NCI-H526 treated with DMSO at 0.1 percent for 48 hours (cell line): ENCODE results near the gene LHPP.
"Not testable (repeated sequence)": the region's sequence is repeated elsewhere in the genome, so short reads cannot be mapped to it uniquely, and the experiment has no call there.

Source experiments
- DNase-seq: peaks from one replicate; lab custom pipeline; 2025; lab: John Stamatoyannopoulos, UW

LHPP gene

DNA sequence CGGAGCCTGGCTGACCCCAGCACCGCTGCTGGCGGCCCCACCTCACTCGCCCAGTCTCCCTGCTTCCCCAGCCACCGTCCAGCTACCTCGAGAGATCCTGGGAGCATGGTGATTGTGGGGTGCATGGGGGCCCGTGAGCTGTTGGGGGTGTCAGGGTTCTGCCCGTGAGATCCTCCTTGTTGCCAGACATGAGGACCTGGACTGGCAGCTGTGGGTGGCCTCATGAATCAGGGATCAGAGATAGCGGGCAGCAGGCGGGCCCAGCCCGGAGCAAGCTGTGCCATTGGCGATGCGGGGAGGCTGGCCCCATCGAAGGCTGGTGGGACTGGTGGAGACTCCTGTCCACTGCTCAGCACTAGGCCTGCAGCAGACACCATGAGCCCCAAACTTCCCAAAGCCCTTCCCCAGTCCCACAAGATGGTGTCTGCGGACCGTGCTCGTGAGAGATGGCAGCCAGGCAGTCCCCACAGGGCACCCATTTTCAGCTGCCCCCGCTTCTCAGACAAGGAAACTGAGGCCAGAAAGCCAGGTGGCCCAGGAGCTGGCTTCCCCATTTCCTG, 75.6 kb downstream of the LHPP start:
- DNase-seq = no peak

DNA sequence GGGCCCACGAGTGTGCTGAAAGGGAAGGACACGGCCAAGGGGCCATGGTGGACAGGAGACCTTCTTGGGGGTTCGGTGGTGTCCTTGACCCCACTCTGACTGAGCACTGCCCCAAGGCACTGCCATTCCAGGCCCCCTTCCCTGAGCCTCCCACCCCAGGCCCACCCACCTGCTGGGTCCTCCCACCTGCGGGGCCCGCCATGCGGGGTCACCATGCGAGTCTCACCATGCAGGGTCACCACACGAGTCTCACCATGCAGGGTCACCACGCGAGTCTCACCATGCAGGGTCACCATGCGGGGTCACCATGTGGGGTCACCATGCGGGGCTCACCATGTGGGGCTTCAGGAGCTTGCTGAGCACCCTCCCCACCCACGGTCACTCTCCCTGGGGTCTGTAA, 76.3 kb downstream of the LHPP start:
- DNase-seq = no peak

DNA sequence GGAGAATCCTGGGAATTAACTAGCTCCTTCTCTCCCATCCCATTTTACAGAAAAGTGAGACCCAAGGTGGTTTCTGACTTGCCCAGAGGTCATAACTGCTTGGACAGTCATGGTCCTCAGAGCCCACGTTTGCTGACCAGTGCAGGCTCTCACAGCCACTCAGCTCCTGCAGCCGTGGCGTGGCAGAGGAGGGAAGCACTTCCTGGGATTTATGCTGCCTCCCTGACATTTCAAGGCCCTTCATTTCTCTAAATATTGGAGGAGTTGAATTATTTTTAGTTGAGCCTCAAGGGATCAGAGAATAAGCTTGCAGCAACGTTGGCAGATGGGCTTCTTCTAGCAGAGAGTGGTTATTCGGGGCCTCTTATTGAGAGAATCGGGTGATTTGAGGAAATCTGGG, 77.1 kb downstream of the LHPP start:
- DNase-seq = no peak

DNA sequence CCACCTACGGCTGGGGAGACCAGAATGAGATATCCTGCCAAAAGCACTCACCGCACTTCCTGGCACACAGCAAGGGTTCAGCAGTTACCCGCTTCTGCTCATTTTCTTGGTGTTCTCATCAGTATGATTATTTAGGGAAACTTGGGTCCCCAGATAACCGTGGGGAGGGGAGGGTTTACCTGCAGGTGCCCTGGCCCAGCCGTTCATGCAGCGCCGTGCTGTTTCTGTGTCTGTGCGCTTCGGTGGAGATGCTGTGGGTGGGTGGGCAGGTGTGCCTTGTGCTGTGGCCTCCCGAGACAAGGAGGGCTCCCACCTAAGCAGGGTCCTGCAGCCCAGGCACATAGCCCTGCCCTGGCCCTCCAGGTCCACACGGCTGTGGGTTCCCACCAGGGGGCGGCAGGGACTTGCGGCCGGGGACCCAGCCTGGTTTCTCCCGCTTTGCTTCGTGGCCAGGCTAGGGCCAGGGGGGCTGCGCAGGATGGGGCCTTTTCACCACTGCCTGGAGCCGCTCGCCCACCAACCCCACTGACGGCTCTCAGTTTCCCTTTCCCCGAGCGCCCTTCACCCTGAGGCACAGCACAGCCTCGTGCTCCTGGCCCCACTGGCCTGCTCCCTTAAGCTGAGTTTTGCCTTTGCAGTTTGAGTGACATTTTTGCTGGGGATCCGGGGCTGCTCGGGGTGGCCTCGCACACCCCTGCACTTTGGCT, 78.5 kb downstream of the LHPP start:
- no peak for DNase-seq

DNA sequence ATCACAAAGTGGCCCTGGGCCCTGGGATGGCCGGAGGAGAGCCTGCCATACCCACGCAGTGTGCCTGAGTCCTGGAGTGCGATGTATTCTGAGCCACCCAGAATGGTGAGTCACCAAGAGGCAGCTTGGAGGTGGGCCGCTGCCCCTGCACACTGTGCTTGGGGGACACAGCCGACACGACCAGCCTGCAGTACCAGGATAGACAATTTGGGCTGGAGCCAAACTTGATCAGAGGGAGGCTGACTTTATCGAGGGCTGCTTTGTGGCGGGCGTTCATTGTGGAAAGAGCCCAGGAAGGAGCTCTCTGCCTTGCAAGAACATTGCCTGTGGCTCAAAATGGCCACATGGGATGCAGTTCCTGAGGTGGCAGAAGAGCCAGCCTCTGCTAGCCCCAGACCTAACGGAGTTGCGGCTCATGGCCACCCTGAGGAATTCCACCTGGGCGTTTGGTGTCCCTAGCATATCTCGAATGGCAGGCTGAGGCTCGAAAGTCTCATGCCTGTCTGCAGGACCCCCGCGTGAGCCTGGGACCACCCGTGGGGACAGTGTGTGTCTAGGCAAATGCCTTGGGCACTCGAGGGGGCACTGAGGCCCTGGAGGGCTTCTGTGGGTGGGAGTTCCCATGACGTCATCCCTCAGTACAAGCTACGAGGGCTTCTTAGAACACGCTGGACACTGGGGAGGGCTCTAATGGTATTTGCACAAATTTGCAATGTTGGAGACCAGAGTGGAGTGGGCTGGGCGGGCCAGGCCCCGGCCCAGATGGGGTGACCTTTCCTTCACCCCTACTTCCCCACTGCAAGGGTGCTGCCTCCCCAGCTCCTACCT, 79.7 kb downstream of the LHPP start:
- DNase-seq = no peak

DNA sequence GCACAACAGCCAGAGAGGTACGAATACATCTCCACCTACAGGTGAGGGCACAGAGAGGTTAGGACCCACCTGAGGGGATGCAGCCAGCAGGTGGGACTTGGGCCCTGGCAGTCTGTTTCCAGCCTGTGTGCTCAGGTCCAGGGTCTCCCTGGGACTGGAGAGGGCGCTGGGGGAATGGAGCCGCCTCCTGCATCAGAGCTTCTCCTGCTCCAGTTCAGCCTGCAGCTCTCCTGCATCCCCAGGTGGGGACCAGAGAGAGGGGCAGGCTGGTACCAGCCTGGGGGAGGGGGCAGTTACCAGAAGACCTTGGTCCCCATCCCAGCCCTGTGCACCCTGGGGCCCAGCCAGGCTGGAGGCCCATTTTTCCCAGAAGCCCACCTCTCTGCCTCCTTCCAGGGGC, 80.7 kb downstream of the LHPP start:
- no peak for DNase-seq

DNA sequence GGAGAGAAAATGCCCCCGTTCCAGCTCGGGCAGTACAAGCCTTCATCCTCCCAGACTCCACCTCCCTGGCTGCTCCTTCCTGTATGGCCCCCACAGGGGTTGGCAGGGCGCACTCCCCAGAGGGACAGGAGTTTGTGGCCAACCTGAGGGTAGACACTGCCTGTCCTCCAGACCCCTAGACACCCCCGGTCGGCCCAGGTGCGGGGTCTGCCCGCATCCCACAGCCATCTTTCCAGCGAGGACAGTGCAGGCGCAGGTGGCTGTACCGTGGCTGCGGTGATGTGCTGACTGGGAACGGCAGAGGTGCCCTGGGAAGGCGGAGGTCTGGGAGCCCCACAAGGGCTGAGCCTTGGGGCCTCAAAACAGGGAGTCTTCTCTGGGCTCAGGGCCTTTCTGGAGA, 81.5 kb downstream of the LHPP start:
- no peak for DNase-seq

DNA sequence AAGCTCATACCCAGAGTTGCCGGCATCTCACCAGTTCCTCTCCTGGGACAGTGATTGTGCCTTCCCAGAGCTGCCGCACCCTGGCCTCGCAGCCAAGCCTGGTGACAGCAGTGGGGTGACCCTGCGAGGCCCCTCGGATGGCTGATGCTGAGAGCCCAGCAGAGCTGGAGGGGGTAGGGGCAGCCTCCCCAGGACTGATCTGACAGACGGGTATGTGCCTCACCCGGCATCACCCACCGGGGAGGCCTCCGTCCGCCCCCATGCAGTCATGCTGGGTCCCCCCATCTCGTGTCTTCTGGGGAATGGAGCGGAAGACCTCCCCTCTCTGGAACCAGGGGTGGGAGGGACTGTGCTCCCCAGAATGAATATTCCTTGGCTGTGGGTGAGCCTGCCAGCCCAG, 82.3 kb downstream of the LHPP start:
- DNase-seq = no peak

DNA sequence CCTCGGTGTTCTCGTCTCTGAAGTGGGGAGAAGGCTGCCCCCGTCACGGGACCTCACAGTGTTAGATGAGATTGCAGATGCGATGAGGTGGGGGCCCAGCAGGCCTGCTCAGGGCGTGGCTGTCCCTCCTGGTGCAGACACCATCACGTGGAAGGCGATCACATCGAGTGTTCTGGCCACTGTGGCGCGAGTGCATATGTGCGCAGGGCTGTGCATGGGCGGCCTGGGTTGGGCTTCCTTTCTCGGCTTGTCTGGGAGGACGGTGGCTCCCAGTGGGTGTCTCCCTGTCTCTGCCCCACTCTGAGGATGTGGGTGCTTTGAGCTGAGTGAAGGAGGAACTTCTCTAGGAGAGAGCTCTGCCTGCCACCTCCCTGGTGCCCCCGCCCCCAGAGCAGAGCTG, 83.1 kb downstream of the LHPP start:
- DNase-seq = no peak

DNA sequence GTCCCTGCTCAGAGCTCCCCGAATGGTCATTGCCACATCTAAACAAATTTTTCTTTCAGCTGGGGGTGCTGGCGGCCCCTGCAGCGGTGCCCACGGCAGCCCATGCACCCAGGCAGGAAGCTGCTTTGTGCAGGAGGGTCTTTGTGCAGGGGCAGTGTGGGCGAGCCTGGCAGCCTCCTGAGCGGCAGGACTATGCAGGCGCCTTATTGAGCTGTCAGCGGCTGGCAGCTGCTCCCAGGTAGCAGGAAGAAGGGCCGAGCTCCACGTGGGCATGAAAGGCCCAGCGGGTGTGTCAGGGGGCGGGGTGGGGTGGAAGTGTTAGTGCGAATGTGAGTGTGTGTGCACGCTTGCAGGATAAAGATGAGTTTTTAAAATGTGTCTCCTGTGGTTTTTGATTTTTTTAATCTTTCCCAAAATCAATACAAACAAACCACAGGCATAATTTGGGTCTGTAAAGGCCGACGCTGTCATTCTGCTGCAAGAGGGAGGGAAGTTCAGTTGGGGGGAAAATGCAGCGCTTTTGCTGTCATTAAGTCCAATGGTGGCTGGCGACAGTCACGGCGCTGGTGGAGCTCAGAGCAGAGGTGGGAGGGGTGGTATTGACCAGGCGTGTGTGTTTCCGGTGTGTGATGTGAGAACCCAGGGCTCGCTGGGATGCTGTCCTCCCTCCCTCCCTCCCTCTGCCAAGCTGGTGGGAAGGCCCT, 83.9 kb downstream of the LHPP start:
- DNase-seq = no peak

DNA sequence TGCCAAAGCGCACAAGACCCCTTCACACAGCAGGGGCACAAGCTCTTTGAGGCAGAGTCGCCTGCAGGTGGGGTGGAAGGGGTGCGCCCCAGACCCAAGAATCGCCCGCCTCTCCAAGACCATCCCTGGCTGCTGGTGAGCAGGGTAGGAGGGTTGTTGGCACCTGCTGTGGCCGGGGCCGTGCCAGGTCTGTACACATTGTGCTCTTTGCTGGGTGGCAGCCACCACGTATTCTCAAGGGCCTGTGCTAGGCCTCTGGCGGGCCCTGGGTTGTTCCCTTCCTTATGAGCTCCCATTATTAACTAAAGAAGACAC, 84.4 kb downstream of the LHPP start:
- DNase-seq = no peak

DNA sequence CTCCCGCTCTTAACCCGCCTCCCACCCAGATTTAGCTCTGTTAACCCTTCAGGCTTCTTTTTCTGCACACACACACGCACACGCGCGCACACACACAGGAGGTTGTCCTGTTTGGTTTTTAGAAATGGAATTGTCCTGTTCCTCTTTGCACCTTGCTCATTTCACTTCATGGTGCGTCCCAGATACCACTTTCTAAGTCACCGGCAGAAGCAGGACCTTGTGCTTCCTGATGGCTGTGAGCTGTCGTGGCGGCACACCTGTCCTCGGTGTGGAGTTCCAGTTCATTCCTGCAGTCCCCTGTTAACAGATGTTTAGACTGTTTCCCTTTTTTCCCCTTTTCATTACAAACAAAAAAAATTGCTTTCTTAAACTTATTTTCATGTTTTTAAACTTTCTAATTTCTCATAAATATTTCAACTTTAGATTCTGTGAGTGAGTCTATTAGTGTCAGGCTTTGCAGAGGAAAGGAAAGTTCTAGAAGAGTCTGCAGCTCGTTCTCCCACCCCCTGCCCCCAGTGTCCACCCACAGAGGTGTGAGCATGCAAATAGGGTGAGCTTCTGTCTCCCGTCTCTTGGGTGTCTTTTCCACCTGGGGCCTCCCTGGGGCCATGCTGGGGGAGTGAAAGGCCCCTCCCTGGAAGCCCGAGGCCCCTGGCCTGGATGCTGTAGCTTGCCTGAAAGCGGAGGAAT, 85.5 kb downstream of the LHPP start:
- no peak for DNase-seq

DNA sequence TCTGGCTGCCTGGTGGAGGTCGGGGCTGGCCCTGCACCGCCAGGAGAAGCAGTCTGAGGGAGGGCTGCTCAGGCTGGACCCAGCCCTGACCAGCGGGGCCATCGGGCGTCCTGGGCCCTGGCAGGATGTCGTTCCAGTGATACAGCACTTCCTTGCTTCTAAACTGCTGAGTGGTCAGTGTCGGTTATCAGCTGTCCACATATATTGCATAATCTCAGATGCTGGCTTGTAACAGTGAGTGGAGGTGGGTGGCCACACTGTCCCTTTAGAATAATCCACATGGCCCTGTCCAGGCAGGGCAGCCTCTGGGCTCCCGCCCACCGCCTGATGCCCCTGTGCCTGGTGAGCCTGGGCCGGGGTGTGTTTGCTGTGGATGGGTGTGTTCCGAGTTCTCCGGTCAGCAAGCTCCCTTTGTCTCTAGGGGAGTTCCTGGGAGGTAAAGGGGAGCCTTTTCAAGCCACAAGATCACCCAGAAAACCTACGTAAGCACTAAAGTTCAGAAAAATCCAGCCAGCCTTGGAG, 86.1 kb downstream of the LHPP start:
- no peak for DNase-seq

DNA sequence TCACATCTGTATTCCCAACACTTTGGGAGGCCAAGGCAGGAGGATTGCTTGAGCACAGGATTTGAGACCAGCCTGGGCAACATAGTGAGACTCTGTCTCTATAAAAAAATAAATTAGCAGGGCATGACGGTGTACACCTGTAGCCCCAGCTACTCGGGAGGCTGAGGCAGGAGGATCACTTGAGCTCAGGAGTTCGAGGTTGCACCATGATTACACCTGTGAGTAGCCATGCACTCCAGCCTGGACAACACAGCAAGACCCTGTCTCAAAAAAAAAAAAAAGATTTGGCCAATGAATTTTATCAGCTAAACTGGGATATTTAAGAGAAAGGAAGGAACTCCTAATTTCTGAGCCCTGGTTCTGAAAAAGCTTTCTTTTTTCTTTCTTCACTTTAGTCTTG, 87.5 kb downstream of the LHPP start:
- DNase-seq = not testable (repeated sequence)

DNA sequence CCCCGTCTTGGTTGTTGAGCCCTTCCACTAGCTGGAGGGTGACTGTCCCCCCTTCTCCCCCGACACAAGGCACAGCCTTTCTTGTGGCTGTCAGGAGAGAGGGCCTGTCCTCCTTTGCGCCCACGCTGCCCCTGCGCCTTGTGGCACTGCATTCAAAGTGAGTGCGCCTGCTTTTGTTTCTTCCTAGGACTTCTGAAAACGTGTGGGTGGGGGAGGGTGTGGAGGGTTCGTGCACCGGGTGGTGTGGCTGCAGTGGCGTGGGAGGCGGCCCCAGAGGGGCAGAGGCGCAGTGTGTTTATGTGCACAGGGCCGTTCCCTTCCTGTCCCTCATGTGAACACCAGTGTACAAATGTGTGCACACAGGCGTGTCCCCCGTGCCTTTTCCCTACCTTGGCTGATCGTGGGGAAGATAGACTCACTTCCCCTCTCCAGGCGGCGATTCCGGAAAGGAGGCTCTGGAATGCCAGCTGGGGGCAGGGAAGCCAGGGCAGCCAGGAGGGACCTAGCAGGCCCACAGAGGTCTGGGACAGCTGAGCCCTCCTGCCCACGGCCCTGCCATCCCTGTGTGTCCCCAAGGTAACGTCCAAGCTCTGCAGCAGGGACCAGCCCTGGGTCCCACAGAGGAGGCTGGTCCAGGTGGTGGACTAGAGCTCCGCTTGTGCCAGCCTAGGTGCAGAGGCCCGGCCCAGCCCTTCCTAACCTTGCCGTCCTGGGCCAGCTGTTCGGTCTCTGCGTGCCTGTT, 88.8 kb downstream of the LHPP start:
- DNase-seq = no peak

DNA sequence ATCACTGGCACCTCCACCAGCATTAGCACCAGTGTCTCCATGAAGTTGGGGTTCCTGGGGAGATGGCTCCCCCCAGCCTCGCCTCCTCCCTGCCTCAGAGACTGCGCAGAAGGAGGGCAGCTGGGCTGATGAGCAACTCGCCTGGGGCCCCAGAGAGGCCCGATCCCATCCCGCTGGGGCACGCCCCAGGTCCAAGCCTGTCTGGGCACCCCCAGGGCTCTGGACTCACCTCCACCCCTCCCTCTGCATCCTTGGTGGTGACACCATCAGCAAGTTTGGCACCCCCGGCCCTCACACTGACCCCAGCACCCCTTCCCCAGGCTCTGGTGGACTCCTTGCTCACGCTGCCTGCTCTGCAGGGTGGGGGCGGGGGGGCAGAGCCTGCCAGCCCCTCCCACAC, 89.5 kb downstream of the LHPP start:
- DNase-seq = no peak

DNA sequence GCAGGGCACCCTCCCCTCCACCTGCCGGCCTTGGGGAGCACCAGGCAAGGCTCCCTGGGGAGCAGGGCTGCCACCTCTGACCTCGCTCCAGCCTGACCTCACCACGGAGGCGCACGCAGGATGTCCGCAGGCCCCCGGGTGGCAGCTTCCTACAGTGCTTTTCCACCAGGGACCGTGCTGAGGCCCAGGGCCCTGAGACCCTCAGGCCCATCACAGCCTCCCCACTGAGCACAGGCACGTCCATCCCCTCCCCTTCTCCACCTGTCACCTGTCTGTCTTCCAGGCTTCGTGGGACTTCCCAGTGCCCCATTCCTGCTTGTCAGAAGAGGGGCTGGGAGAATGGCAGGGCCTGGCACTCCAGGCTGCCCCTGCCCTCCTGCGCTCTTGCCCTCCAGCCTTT, 90.1 kb downstream of the LHPP start:
- no peak for DNase-seq

DNA sequence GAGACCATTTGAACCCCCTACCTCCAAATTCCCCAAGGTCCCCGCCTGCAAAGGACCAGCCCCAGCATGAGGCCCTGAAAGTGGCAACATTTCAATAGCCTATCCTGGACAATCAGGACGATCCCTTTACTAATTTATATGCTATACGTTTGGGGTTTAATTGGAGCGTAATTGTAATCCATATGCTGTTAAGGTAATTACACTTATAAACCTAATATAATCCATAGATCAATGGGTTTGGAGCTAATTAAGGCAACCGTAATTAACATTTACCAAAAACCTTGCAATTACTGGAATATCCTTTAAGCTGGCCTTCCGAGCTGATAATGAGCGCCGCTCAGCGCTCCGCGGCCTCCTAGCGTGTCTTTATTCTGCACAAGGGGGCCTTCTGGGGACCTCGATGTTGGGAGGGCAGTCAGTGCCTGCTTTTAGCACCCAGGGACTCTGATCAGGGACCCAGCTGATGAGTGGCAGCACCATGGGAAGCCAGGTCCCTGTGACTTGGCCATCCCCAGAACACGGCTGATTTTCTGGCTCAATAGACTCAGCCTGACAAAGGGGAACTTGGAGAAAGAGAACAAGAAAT, 91.2 kb downstream of the LHPP start:
- no peak for DNase-seq

DNA sequence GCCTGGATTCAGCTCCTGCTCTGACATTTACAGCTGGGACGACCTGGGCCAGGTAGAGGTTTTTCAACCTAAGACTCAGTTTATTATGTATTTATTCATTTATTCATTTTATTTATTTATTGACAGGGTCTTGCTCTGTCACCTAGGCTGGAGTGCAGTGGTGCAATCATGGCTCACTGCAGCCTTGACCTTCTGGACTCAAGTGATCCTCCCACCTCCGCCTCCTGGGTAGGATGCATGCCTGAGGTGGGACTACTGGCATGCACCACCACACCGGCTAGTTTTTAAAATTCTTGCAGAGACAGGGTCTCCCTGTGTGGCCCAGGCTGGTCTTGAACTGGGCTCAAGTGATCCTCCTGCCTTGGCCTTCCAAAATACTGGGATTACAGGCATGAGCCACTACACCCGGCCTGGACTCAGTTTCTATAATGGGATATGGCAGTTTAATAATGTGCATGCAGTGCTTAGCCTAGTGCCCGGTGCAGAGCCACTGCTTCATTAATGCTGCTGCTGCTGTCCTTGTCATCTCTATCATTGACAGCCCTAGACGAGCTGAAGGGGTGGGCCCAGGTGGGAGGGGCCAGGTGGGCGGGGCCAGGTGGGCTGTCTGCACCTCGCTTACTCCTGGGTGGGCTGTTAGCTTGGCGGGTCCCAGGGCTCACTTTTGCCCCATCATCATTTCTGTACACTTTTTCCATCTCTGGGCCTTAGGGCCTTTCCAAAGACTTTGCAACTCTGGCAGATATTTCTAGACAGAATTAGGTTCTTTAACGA, 92.6 kb downstream of the LHPP start:
- DNase-seq = no peak

DNA sequence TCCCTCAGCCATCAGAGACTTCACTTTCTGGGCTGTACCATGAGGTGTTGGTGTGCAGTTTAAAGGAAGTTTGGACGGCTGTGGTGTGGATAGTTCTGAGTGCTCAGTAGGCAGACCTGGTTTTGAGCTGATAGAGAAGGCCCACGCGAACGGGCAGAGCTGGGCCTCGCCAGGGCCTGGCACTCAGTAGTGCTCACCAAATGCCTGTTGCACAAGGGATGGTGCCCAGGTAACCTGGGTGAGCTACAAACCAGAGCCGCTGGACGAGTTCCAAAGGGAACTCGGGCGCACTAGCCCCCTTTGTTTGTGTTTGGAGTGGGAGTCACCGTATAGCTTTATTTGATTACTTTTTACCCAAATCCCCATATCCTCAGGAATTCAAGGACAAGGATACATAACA, 95.5 kb downstream of the LHPP start:
- DNase-seq = no peak
